ENCODE measurements around the gene MTPN. TPM values are rescaled to one million over a fixed set of nuclear protein-coding genes. Genes with fewer than 3 reads are reported as not detected.

Gene MTPN
- total RNA-seq, 1 donor from 2014 or later = 114 TPM

DNA sequence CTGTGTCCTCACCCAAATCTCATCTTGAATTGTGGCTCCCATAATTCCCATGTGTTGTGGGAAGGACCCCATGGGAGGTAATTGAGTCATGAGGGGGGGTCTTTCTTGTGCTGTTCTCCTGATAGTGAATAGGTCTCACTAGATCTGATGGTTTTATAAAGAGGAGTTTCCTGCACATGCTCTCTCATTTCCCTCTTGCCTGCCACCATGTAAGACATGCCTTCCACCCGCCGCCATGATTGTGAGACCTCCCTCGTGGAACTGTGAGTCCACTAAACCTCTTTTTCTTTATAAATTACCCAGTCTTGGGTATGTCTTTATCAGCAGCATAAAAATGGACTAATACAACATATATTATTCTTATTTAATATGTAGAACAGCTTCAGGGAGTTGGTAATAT is 29.0 kb upstream of the MTPN start:
- Mint-ChIP-seq H3K4me1 (peaks cover 5% of the 10 kb centered on the region), H3K27me3 (ENCODE audit: low read depth) (no peaks in the 10 kb centered on the region), H3K9me3 (peaks cover 3% of the 10 kb centered on the region), H3K27ac (no peak overlapping the region), H3K4me3 (no peak overlapping the region), H3K36me3 (peaks cover 2% of the 10 kb centered on the region)
- TF ChIP-seq, protein P1, sequence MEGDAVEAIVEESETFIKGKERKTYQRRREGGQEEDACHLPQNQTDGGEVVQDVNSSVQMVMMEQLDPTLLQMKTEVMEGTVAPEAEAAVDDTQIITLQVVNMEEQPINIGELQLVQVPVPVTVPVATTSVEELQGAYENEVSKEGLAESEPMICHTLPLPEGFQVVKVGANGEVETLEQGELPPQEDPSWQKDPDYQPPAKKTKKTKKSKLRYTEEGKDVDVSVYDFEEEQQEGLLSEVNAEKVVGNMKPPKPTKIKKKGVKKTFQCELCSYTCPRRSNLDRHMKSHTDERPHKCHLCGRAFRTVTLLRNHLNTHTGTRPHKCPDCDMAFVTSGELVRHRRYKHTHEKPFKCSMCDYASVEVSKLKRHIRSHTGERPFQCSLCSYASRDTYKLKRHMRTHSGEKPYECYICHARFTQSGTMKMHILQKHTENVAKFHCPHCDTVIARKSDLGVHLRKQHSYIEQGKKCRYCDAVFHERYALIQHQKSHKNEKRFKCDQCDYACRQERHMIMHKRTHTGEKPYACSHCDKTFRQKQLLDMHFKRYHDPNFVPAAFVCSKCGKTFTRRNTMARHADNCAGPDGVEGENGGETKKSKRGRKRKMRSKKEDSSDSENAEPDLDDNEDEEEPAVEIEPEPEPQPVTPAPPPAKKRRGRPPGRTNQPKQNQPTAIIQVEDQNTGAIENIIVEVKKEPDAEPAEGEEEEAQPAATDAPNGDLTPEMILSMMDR (IDR thresholded peaks at IDR 0.05; ENCODE audit: unreplicated experiment) = no peak
- no peak for DNase-seq (ENCODE audit: low spot score in 2 of 2, unreplicated experiment in 2 of 2)

DNA sequence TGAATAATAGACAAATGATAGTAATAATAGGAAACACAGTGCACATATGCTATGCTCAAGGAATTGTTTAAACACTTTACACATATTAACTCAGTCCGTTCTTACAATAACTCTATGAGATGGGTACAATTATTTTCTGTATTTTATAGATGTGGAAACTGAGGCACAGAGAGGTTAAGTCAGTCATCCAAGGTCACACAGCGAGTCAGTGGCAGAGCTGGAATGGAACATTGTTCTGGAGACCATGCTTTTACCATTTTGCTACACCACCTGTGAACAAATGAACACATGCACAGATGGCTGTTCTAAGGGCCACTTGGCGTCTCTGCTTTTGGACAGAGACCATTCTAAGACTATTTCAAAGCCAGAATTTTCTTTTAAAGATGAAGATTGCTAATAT is 26.9 kb upstream of the MTPN start:
- H3K4me1 Mint-ChIP-seq = no peaks in the 10 kb centered on the region
- H3K27ac Mint-ChIP-seq = no peak overlapping the region
- peaks cover 2% of the 10 kb centered on the region for H3K36me3 Mint-ChIP-seq
- H3K4me3 Mint-ChIP-seq = no peak overlapping the region
- no peak for DNase-seq (ENCODE audit: low spot score in 2 of 2, unreplicated experiment in 2 of 2)
- TF ChIP-seq, protein P1 (IDR thresholded peaks at IDR 0.05; ENCODE audit: unreplicated experiment) = no peak
- H3K27me3 Mint-ChIP-seq (ENCODE audit: low read depth) = no peaks in the 10 kb centered on the region
- peaks cover 11% of the 10 kb centered on the region for H3K9me3 Mint-ChIP-seq

DNA sequence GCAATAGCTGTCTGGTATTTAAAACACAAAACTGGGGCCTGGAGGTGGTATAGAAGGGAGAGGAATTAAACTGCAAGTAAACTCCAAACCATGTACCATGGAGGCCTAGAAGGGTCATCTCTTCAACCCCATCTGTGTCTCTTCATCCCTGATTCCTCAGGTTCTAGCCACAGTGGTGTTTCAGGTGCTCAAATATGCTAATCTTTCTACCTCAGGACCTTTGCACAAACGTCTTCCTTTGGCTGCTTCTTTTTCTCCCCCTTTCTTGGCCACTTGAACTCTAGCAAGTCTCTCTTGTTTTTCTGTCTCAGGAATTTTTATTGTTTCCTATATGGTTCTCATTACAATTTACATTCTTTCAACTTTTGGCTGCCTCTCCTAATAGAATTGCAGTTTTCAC is 25.6 kb upstream of the MTPN start:
- TF ChIP-seq, protein P1 (IDR thresholded peaks at IDR 0.05; ENCODE audit: unreplicated experiment) = no peak
- Mint-ChIP-seq H3K4me1 (no peaks in the 10 kb centered on the region), H3K27me3 (ENCODE audit: low read depth) (no peaks in the 10 kb centered on the region)

DNA sequence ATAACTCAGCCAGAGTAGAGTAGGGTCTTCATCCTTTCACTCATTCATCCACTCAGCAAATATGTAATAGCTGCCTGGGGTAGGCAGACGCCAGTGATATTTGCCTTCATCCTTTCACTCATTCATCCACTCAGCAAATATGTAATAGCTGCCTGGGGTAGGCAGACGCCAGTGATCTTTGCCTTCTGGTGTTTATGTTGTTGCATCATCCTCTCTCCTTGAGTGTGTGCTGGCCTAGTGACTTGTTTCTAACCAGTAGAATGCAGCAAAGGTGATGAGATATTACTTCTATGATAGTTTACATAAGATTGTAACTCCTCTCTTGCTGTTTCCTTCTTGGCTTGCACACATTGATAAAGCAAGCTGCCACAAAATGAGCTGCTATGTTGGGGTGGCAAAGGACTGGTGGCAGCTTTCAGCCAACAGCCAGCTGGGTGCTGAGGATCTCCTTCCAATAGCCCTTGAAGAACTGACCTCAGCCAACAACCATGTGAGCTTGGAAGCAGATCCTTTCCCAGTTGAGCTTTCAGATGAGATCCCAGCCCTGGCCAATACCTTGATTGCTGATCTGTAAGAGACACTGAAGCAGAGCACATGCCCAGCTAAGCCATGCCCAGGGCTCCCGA is 23.2 kb upstream of the MTPN start:
- Mint-ChIP-seq H3K27me3 (ENCODE audit: low read depth) (no peaks in the 10 kb centered on the region), H3K27ac (no peak overlapping the region)

More for the DNA sequence above, 25.6 kb upstream of the MTPN start:
- Mint-ChIP-seq H3K36me3 (peaks cover 2% of the 10 kb centered on the region), H3K27ac (no peak overlapping the region), H3K9me3 (peaks cover 11% of the 10 kb centered on the region), H3K4me3 (no peak overlapping the region)
- DNase-seq (ENCODE audit: low spot score in 2 of 2, unreplicated experiment in 2 of 2) = no peak

DNA sequence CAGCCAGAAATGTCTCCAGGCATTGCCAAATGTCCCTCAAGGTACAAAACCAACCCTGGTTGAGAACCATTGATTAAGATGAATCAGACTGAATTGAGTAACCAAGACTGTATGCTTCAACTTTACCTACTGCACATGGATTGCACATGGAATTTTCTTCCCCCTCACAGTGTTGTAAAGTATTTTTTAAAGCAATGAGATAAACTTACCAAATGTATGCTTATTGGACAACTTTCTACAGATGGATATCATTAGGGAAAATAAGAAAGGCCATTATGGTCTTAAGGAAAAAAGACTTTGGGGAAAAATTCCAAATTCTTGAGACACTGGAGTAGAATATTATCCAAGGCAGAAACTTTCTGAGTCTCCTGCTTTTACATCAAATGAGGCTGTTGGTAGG is 20.9 kb upstream of the MTPN start:
- no peaks in the 10 kb centered on the region for H3K4me1 Mint-ChIP-seq

More for the DNA sequence above, 23.2 kb upstream of the MTPN start:
- peaks cover 8% of the 10 kb centered on the region for H3K9me3 Mint-ChIP-seq
- H3K4me1 Mint-ChIP-seq = no peaks in the 10 kb centered on the region
- TF ChIP-seq, protein P1 (IDR thresholded peaks at IDR 0.05; ENCODE audit: unreplicated experiment) = no peak
- H3K4me3 Mint-ChIP-seq = no peak overlapping the region
- no peak for DNase-seq (ENCODE audit: low spot score in 2 of 2, unreplicated experiment in 2 of 2)
- no peaks in the 10 kb centered on the region for H3K36me3 Mint-ChIP-seq

More for the DNA sequence above, 20.9 kb upstream of the MTPN start:
- Mint-ChIP-seq H3K4me3 (no peak overlapping the region), H3K27me3 (ENCODE audit: low read depth) (no peaks in the 10 kb centered on the region), H3K27ac (no peak overlapping the region), H3K36me3 (no peaks in the 10 kb centered on the region), H3K9me3 (peaks cover 8% of the 10 kb centered on the region)
- TF ChIP-seq, protein P1 (IDR thresholded peaks at IDR 0.05; ENCODE audit: unreplicated experiment) = no peak
- DNase-seq (ENCODE audit: low spot score in 2 of 2, unreplicated experiment in 2 of 2) = no peak

Data from mesothelial cell of epicardium (in vitro differentiated cells).